IgD-negative memory B cell (primary cell): ENCODE results near the gene SLC30A7. TPM values are rescaled to one million over a fixed set of nuclear protein-coding genes. Genes with fewer than 3 reads are reported as not detected.

Experiments used
- H3K27ac Mint-ChIP-seq, 3 donors: one replicate each; pipeline ENCODE4 v1.8.0; 2020 to 2022; ENCODE audit warnings: mild to moderate bottlenecking in 3 of 3, mixed read lengths in 3 of 3, moderate library complexity in 1 of 3
- H3K27me3 Mint-ChIP-seq: one replicate; pipeline ENCODE4 v1.8.0; 2021; ENCODE audit warnings: mixed read lengths
- H3K36me3 Mint-ChIP-seq: one replicate; pipeline ENCODE4 v1.8.0; 2020; ENCODE audit warnings: mild to moderate bottlenecking, mixed read lengths
- H3K4me1 Mint-ChIP-seq, 3 donors: one replicate each; pipeline ENCODE4 v1.8.0; 2020 to 2022; ENCODE audit warnings: mixed read lengths in 3 of 3, mild to moderate bottlenecking in 1 of 3
- H3K4me3 Mint-ChIP-seq, 4 donors: one replicate each; pipeline ENCODE4 v1.8.0; 2020 to 2022; ENCODE audit warnings: mild to moderate bottlenecking in 4 of 4, mixed read lengths in 4 of 4, moderate library complexity in 3 of 4
- H3K9me3 Mint-ChIP-seq, 3 donors: one replicate each; pipeline ENCODE4 v1.8.0; 2020 to 2021; ENCODE audit warnings: mixed read lengths in 3 of 3, mild to moderate bottlenecking in 1 of 3
- polyA plus RNA-seq: library from polyadenylated mRNA; unstranded; fragments of 300-500 nt; fragmentation: Illumina TruSeq; gene quantifications from one replicate; pipeline ENCODE4 v1.2.3, GENCODE V29; 2021

Gene SLC30A7
- polyA plus RNA-seq, 1 donor from 2014 or later, result 8.3 TPM

DNA sequence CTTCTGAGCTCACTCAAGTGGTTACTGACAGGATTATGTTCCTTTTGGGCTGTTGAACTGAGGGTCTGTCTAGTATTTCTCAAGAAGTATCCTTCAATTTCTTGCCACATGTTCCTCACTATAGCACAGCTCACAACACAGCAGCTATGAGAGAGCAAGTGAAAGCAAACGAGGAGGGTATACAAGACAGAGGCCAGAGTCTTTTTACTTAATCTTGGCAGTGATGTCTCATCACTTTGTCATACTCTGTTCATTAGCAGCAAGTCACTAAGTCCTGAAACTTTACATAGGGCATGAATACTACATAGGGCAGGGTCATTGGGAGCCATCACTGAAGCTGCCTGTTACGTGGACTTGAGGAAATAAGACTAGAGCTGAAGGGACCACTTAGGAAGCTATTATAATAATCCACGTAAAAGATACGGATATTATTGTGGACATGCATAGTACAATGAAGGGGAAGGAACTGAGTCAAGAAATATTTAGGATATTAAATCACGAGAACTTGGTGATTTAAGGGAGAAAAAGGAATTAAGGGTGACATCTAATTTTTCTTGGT lies 63.7 kb downstream of the SLC30A7 start:
- peaks cover 16% of the 10 kb centered on the region for H3K36me3 Mint-ChIP-seq
- H3K4me1 Mint-ChIP-seq, result peaks cover 12 to 16% (median 14%) of the 10 kb centered on the region in 3 donors
- H3K4me3 Mint-ChIP-seq, result no peak overlapping the region
- no peaks in the 10 kb centered on the region for H3K27me3 Mint-ChIP-seq
- peaks cover 0 to 2% (median 0%) of the 10 kb centered on the region in 3 donors for H3K9me3 Mint-ChIP-seq
- H3K27ac Mint-ChIP-seq, result no peak overlapping the region

DNA sequence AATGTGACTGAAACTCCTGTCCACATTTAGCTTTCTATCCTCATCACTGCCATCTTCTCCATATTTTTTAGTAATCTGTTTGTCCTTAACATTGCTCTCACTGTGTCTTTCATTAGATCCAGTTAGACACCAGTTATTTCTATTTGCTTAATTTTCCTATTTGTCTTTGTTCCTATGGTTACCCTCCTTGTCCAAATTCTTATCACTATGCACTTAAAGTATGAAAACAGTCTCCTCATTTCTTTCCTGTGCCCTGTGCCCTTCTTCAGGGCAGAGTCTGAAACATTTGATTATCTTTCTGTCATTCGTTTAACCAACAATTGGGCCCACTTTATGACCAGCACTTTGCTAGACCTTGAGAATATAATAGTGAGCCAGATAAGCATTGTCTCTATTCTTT lies 64.2 kb downstream of the SLC30A7 start:
- H3K4me1 Mint-ChIP-seq, result peaks cover 12 to 17% (median 14%) of the 10 kb centered on the region in 3 donors
- no peak overlapping the region for H3K4me3 Mint-ChIP-seq
- peaks cover 16% of the 10 kb centered on the region for H3K36me3 Mint-ChIP-seq
- no peaks in the 10 kb centered on the region for H3K27me3 Mint-ChIP-seq
- H3K9me3 Mint-ChIP-seq, result peaks cover 0 to 2% (median 0%) of the 10 kb centered on the region in 3 donors
- no peak overlapping the region for H3K27ac Mint-ChIP-seq

DNA sequence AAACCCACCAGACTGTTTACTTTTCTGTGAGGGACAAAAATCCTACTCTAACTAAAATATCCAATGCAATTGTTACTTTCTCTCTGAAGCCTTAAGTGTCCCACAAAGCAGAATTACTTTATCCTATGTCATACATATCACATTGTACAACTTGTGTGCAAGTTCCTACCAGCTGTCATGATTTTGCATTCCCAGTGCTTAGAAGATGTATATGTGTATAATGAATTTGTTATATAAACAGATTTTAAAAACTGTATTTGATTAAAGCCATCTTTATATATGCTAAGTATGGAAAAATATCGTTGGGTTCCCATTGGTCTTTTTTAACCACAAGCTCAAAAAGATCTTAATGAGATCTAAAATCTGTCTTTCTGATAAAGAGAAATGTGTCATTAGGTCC lies 72.7 kb downstream of the SLC30A7 start:
- H3K4me3 Mint-ChIP-seq, result no peak overlapping the region
- H3K36me3 Mint-ChIP-seq, result peaks cover 9% of the 10 kb centered on the region
- no peak overlapping the region for H3K27ac Mint-ChIP-seq
- H3K27me3 Mint-ChIP-seq, result no peaks in the 10 kb centered on the region
- no peaks in the 10 kb centered on the region for H3K9me3 Mint-ChIP-seq
- H3K4me1 Mint-ChIP-seq, result peaks cover 17 to 30% (median 24%) of the 10 kb centered on the region in 3 donors

DNA sequence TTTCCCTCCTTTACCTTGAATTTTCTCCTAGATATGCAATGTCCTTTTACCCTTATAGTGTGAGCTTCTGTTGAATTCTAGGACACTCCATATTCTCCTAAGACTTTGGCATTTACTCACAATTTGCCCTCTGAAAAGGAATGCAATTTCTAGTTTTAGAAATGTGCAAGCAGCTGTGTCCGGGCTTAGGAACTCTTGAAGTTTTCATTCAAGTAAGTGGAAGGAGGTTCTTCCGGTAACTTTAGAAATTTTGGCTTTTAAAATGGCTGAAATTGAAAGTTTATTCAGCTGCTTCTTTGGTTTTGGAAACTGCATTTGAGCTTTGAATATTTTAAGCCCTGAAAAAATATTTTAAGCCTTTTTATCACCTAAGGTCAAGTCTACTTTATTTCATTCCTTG lies 73.4 kb downstream of the SLC30A7 start:
- Mint-ChIP-seq H3K36me3 (peaks cover 11% of the 10 kb centered on the region), H3K9me3 (no peaks in the 10 kb centered on the region), H3K4me3 (no peak overlapping the region), H3K27ac (no peak overlapping the region), H3K27me3 (no peaks in the 10 kb centered on the region), H3K4me1 (peaks cover 15 to 35% (median 28%) of the 10 kb centered on the region in 3 donors)

- Mint-ChIP-seq H3K36me3 (peaks cover 8% of the 10 kb centered on the region), H3K4me1 (peaks cover 15 to 31% (median 26%) of the 10 kb centered on the region in 3 donors), H3K27ac (peak overlapping the region in 1 of 3 donors; percentile 68), H3K27me3 (no peaks in the 10 kb centered on the region), H3K4me3 (no peak overlapping the region), H3K9me3 (no peaks in the 10 kb centered on the region)
Observed at GRCh38 chr1:100971021-100971420, 75.1 kb downstream of the SLC30A7 start.

DNA sequence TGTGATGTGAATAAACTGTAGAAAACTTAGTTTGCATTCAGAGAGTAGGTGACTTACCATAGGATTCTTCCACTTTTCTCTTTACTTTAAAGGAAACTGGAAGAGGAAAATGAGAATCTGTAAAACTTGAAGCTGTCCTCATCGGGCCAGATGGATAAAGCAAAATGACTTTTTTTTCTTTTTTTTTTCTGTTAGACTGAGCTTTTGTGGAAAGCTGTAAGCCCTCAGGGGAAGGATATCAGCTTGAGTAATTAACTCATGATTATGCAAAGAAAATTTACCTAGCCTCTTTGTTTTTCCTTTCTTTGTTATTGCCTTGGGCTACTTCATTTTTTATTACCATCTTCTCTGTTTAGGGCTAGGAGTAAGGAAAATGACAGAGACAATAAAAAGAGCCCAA lies 76.3 kb downstream of the SLC30A7 start:
- Mint-ChIP-seq H3K27me3 (no peaks in the 10 kb centered on the region), H3K4me1 (peaks cover 17 to 35% (median 28%) of the 10 kb centered on the region in 3 donors), H3K27ac (no peak overlapping the region), H3K36me3 (peaks cover 11% of the 10 kb centered on the region), H3K4me3 (peak overlapping the region in 2 of 4 donors; percentile 29 to 78), H3K9me3 (no peaks in the 10 kb centered on the region)

- Mint-ChIP-seq H3K4me3 (no peak overlapping the region), H3K9me3 (no peaks in the 10 kb centered on the region)
Observed at GRCh38 chr1:100976936-100977335, 81.0 kb downstream of the SLC30A7 start.

GRCh38 chr1:100979631-100980030 lies 83.7 kb downstream of the SLC30A7 start:
- Mint-ChIP-seq H3K9me3 (peaks cover 0 to 2% (median 0%) of the 10 kb centered on the region in 3 donors), H3K4me3 (peak overlapping the region in 1 of 4 donors; percentile 77), H3K27me3 (no peaks in the 10 kb centered on the region), H3K27ac (no peak overlapping the region), H3K4me1 (peaks cover 6 to 15% (median 9%) of the 10 kb centered on the region in 3 donors), H3K36me3 (peaks cover 10% of the 10 kb centered on the region)

More at GRCh38 chr1:100976936-100977335, 81.0 kb downstream of the SLC30A7 start:
- Mint-ChIP-seq H3K27me3 (no peaks in the 10 kb centered on the region), H3K36me3 (peaks cover 9% of the 10 kb centered on the region), H3K4me1 (peaks cover 14 to 34% (median 23%) of the 10 kb centered on the region in 3 donors), H3K27ac (no peak overlapping the region)

GRCh38 chr1:100982793-100983192 lies 86.9 kb downstream of the SLC30A7 start:
- H3K27me3 Mint-ChIP-seq, result no peaks in the 10 kb centered on the region
- H3K36me3 Mint-ChIP-seq, result peaks cover 7% of the 10 kb centered on the region
- H3K4me1 Mint-ChIP-seq, result peaks cover 6 to 10% (median 7%) of the 10 kb centered on the region in 3 donors
- H3K9me3 Mint-ChIP-seq, result peaks cover 0 to 2% (median 0%) of the 10 kb centered on the region in 3 donors
- no peak overlapping the region for H3K4me3 Mint-ChIP-seq
- no peak overlapping the region for H3K27ac Mint-ChIP-seq

DNA sequence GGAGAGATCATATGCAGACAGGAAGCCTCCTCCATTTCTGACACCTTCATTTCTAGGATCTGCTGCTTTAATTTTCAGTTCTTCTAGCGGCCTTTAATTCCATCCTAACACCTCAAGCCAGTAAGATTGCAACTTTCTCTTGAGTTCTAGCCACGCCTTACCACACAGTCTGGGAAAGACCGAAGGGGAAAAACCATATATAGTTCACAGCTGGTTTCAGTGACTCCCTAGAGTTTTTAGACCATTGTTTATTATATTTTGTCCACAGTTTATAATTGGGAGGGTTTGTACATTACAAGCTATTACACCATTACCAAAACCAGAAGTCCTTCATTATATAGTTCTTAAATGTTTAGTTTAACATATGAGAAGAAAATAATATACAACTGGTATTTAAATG lies 92.2 kb downstream of the SLC30A7 start:
- H3K36me3 Mint-ChIP-seq, result peaks cover 7% of the 10 kb centered on the region

DNA sequence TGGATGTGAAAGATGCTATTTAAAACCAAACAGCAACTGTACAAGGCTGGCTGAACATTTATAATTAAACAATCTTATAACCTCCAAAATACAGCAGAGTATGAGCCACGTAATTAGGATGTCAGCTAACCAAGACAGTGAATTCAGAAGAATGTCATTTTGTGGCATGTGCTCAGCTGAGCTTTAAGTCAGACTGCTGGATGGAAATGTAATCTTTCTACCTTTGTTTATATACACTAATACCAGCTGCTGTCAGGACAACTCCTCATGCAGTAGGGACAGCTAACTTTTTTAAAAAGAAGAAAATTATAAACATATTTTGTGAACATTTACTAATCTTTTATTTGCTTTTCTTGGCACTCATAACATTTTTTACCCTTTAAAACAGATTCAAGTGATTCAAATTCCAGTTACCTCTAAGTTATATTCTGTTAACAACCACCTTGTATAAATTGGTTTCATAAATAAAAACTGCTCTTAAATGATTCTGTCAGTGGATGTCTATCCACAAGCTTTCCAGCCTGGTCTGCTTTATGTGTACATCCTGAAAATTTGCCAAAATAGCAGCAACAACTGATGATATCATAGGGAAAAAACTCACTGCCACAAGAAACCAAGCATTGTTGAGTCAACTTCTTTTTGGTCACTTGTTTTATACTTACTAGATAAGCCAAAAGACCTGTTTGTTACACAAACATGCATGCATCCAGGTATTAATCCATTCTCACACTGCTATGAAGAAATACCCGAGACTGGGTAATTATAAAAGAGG lies 93.6 kb downstream of the SLC30A7 start:
- H3K27ac Mint-ChIP-seq, result peak overlapping the region in 2 of 3 donors; percentile 16 to 47
- peaks cover 0 to 3% (median 3%) of the 10 kb centered on the region in 3 donors for H3K4me1 Mint-ChIP-seq
- no peaks in the 10 kb centered on the region for H3K27me3 Mint-ChIP-seq
- H3K4me3 Mint-ChIP-seq, result no peak overlapping the region
- no peaks in the 10 kb centered on the region for H3K9me3 Mint-ChIP-seq
- H3K36me3 Mint-ChIP-seq, result peaks cover 8% of the 10 kb centered on the region

More for the DNA sequence above, 92.2 kb downstream of the SLC30A7 start:
- Mint-ChIP-seq H3K4me1 (peaks cover 0 to 2% (median 0%) of the 10 kb centered on the region in 3 donors), H3K27me3 (no peaks in the 10 kb centered on the region), H3K4me3 (no peak overlapping the region), H3K27ac (peak overlapping the region in 1 of 3 donors; percentile 78), H3K9me3 (peaks cover 0 to 2% (median 0%) of the 10 kb centered on the region in 3 donors)

- H3K36me3 Mint-ChIP-seq, result peaks cover 17% of the 10 kb centered on the region
- H3K27ac Mint-ChIP-seq, result peak overlapping the region in 2 of 3 donors; percentile 33 to 57
- no peaks in the 10 kb centered on the region for H3K9me3 Mint-ChIP-seq
- H3K4me3 Mint-ChIP-seq, result peak overlapping the region in 2 of 4 donors; percentile 45 to 89
- H3K27me3 Mint-ChIP-seq, result no peaks in the 10 kb centered on the region
- H3K4me1 Mint-ChIP-seq, result peaks cover 20 to 26% (median 24%) of the 10 kb centered on the region in 3 donors
Observed at GRCh38 chr1:100995198-100995988, 99.5 kb downstream of the SLC30A7 start.

DNA sequence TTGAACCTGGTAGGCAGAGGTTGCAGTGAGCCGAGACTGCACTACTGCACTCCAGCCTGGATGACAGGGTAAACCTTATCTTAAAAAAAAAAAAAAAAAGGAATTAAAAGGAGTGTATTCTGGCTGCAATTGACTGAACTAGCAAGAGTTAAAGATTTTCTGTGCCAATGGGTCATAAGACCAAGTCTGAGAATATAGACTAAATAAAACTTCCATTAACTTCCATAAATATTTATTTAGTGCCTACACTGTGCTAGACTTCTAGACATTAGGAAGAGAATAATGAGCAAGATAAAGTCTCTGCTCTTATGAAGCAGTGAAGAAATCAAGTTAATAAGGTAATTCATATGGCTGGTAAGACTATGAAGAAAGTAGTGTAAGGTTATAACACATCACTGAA lies 102.5 kb downstream of the SLC30A7 start:
- no peak overlapping the region for H3K4me3 Mint-ChIP-seq
- no peaks in the 10 kb centered on the region for H3K9me3 Mint-ChIP-seq
- no peak overlapping the region for H3K27ac Mint-ChIP-seq
- no peaks in the 10 kb centered on the region for H3K27me3 Mint-ChIP-seq
- H3K4me1 Mint-ChIP-seq, result peaks cover 38 to 44% (median 39%) of the 10 kb centered on the region in 3 donors
- peaks cover 12% of the 10 kb centered on the region for H3K36me3 Mint-ChIP-seq

GRCh38 chr1:101000131-101000873 lies 104.4 kb downstream of the SLC30A7 start:
- Mint-ChIP-seq H3K4me3 (no peak overlapping the region), H3K36me3 (peaks cover 8% of the 10 kb centered on the region), H3K4me1 (peaks cover 29 to 37% (median 32%) of the 10 kb centered on the region in 3 donors), H3K27ac (no peak overlapping the region), H3K9me3 (no peaks in the 10 kb centered on the region), H3K27me3 (no peaks in the 10 kb centered on the region)
